SK-N-SH (cell line): ENCODE measurements around the gene OSBP2. TPM values are rescaled to one million over a fixed set of nuclear protein-coding genes. Genes with fewer than 3 reads are reported as not detected.

Experiments
- CTCF ChIA-PET: fragments of 300-600, 350-600 bp; formaldehyde crosslinking; extraction: SDS; loops from one replicate; lab custom pipeline; 2021; lab: Yijun Ruan, JAX
- POLR2A ChIA-PET: fragments of 350-600 bp; sonication (Branson Sonifier 250); formaldehyde crosslinking; extraction: SDS; loops from one replicate; lab custom pipeline; 2020; ENCODE audit warnings: antibody characterized with exemption, inconsistent platforms; lab: Yijun Ruan, JAX
- DNase-seq: peaks from one replicate; pipeline ENCODE4 v3.0.0; 2012
- H2AFZ ChIP-seq: fragments of 200-600 bp; sonication (generic); 2 replicates; pipeline ENCODE4 v1.8.1; 2016; ENCODE audit warnings: antibody characterized with exemption, mild to moderate bottlenecking, low read depth
- H3F3A ChIP-seq: fragments of 200-600 bp; sonication (generic); replicated peaks from 2 replicates; pipeline ENCODE3; 2016; ENCODE audit warnings: antibody characterized with exemption, mild to moderate bottlenecking; ENCODE audit not compliant: insufficient read depth
- H3K27ac ChIP-seq, 2 experiments: fragments of 200-500 bp in 1 of 2; fragments of 200-600 bp in 1 of 2; sonication (Bioruptor generic) in 1 of 2; sonication (generic), shearing (Covaris generic) in 1 of 2; 2 replicates each; pipeline versions ENCODE4 v1.5.1 to v1.6.1; 2014 to 2016; ENCODE audit warnings: low read depth in 2 of 2, inconsistent platforms in 1 of 2, low read length in 1 of 2, mild to moderate bottlenecking in 1 of 2, mixed read lengths in 1 of 2
- H3K27me3 ChIP-seq: fragments of 200-600 bp; sonication (generic), shearing (Covaris generic); 2 replicates; pipeline ENCODE4 v1.6.1; 2016; ENCODE audit warnings: mixed run types; ENCODE audit not compliant: insufficient read depth
- H3K36me3 ChIP-seq, 2 experiments: fragments of 200-500 bp in 1 of 2; fragments of 200-600 bp in 1 of 2; sonication (Bioruptor generic) in 1 of 2; sonication (generic) in 1 of 2; replicated peaks in 1 of 2; 2 replicates each; pipeline versions ENCODE3 to v1.5.1; 2014 to 2016; ENCODE audit warnings: low read length in 1 of 2, mild to moderate bottlenecking in 1 of 2; ENCODE audit not compliant: insufficient read depth in 2 of 2, control insufficient read depth in 1 of 2
- H3K4me1 ChIP-seq, 2 experiments: fragments of 200-500 bp in 1 of 2; fragments of 200-600 bp in 1 of 2; sonication (Bioruptor generic) in 1 of 2; sonication (generic), shearing (Covaris generic) in 1 of 2; 2 replicates each; pipeline versions ENCODE4 v1.5.1 to v1.6.1; 2014 to 2016; ENCODE audit warnings: low read depth in 1 of 2, low read length in 1 of 2, mixed run types in 1 of 2; ENCODE audit not compliant: insufficient read depth in 2 of 2, control insufficient read depth in 1 of 2
- H3K4me2 ChIP-seq: fragments of 200-600 bp; sonication (generic), shearing (Covaris generic); 2 replicates; pipeline ENCODE4 v1.6.1; 2017; ENCODE audit warnings: mixed run types
- H3K4me3 ChIP-seq, 2 experiments: fragments of 200-500 bp in 1 of 2; fragments of 200-600 bp in 1 of 2; sonication (Bioruptor generic) in 1 of 2; sonication (generic), shearing (Covaris generic) in 1 of 2; 2 replicates each; pipeline versions ENCODE4 v1.5.1 to v1.8.1; 2014 to 2016; ENCODE audit warnings: low read depth in 2 of 2, inconsistent platforms in 1 of 2, low read length in 1 of 2, mild to moderate bottlenecking in 1 of 2, mixed read lengths in 1 of 2, moderate library complexity in 1 of 2
- H3K79me2 ChIP-seq: fragments of 200-600 bp; sonication (generic); 2 replicates; pipeline ENCODE4 v1.8.1; 2017; ENCODE audit warnings: mild to moderate bottlenecking; ENCODE audit not compliant: insufficient read depth
- H3K9ac ChIP-seq: fragments of 200-600 bp; sonication (generic); 2 replicates; pipeline ENCODE4 v1.6.1; 2017; ENCODE audit warnings: mixed run types
- H3K9me2 ChIP-seq: fragments of 200-600 bp; sonication (generic); 2 replicates; pipeline ENCODE4 v1.6.1; 2017; ENCODE audit warnings: mixed run types
- H3K9me3 ChIP-seq: fragments of 200-600 bp; sonication (generic); 2 replicates; pipeline ENCODE4 v1.6.1; 2017; ENCODE audit warnings: mixed run types, mild to moderate bottlenecking, moderate library complexity
- H4K20me1 ChIP-seq: fragments of 200-600 bp; sonication (generic); 2 replicates; pipeline ENCODE4 v1.6.1; 2017; ENCODE audit warnings: mild to moderate bottlenecking, mixed run types; ENCODE audit not compliant: insufficient read depth
- CHD2 ChIP-seq: fragments of 150-350 bp; IDR thresholded peaks from 2 replicates; pipeline ENCODE4 v1.6.1; 2018; ENCODE audit warnings: low read length; ENCODE audit not compliant: partially characterized antibody
- FOSL2 ChIP-seq: IDR thresholded peaks from 2 replicates; pipeline ENCODE4 v1.4.0; 2012; ENCODE audit warnings: low read depth, mild to moderate bottlenecking, moderate library complexity, borderline replicate concordance
- FOXJ3 ChIP-seq: sonication (generic); formaldehyde crosslinking; IDR thresholded peaks from 2 replicates; pipeline ENCODE4 v1.5.1; 2020; ENCODE audit warnings: mild to moderate bottlenecking, missing genetic modification reagents
- JUND ChIP-seq: IDR thresholded peaks from 2 replicates; pipeline ENCODE4 v1.4.0; 2012
- MXI1 ChIP-seq: IDR thresholded peaks from 2 replicates; pipeline ENCODE4 v1.6.1; 2012; ENCODE audit warnings: mild to moderate bottlenecking, low read depth, low read length, improper control_type of control experiment
- NFIC ChIP-seq: IDR thresholded peaks from 2 replicates; pipeline ENCODE4 v1.4.0; 2012; ENCODE audit warnings: borderline replicate concordance
- RFX5 ChIP-seq: IDR thresholded peaks from 2 replicates; pipeline ENCODE4 v1.6.1; 2012; ENCODE audit warnings: mild to moderate bottlenecking, improper control_type of control experiment, low read length
- TEAD4 ChIP-seq: IDR thresholded peaks from 2 replicates; pipeline ENCODE4 v1.4.0; 2012; ENCODE audit warnings: mild to moderate bottlenecking, borderline replicate concordance; ENCODE audit not compliant: insufficient read depth
- YY1 ChIP-seq: IDR thresholded peaks from 2 replicates; pipeline ENCODE4 v1.4.0; 2012; ENCODE audit warnings: low read depth, mild to moderate bottlenecking
- WGBS: methylation state at CpG from one replicate; pipeline ENCODE4 v1.1.6; 2017; ENCODE audit warnings: low lambda C conversion rate; 5-methylcytosine and 5-hydroxymethylcytosine counted together
- polyA plus RNA-seq, 3 experiments: library from polyadenylated mRNA; depleted of rRNA; stranded (reverse); fragments of >200 nt; gene quantifications; 2 replicates each; pipeline ENCODE4 v1.2.3, GENCODE V29; 2012
- TF ChIP-seq, protein P1 (sequence below): IDR thresholded peaks from 2 replicates; pipeline ENCODE4 v1.6.1; 2012; ENCODE audit warnings: mild to moderate bottlenecking, low read depth, low read length, moderate library complexity
- TF ChIP-seq, protein P2 (sequence below): IDR thresholded peaks from 2 replicates; pipeline ENCODE4; 2012
- TF ChIP-seq, protein P3 (sequence below): fragments of 150-350 bp; IDR thresholded peaks from 2 replicates; pipeline ENCODE4 v1.6.1; 2017; ENCODE audit warnings: antibody characterized with exemption, low read length, low read depth, borderline replicate concordance
- TF ChIP-seq, protein P4 (sequence below): IDR thresholded peaks from 2 replicates; pipeline ENCODE4 v1.4.0; 2012; ENCODE audit warnings: low read depth

OSBP2 gene
- polyA plus RNA-seq, 1 of the 3 experiments (the other 2 are of a cell fraction): 3.1 TPM

DNA sequence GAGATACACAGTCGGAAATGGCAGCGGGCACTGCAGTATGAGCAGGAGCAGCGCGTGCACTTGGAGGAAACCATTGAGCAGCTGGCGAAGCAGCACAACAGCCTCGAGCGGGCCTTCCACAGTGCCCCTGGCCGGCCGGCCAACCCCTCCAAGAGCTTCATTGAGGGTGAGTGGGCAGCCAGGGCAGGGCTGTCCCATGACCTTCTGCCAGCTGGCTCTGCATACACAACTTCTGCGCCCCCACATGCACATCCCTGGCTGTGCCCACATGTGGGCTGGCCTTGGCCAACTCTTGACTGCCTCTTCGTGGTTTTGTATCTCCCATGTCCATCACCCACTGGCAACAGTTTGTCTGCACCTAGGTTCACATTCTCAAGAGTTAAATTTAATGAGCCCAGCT, 192.8 kb downstream of the OSBP2 start (continued):
- TF ChIP-seq RFX5 (no peak), MXI1 (no peak), NFIC (no peak), FOSL2 (no peak)
- TF ChIP-seq, protein P1, sequence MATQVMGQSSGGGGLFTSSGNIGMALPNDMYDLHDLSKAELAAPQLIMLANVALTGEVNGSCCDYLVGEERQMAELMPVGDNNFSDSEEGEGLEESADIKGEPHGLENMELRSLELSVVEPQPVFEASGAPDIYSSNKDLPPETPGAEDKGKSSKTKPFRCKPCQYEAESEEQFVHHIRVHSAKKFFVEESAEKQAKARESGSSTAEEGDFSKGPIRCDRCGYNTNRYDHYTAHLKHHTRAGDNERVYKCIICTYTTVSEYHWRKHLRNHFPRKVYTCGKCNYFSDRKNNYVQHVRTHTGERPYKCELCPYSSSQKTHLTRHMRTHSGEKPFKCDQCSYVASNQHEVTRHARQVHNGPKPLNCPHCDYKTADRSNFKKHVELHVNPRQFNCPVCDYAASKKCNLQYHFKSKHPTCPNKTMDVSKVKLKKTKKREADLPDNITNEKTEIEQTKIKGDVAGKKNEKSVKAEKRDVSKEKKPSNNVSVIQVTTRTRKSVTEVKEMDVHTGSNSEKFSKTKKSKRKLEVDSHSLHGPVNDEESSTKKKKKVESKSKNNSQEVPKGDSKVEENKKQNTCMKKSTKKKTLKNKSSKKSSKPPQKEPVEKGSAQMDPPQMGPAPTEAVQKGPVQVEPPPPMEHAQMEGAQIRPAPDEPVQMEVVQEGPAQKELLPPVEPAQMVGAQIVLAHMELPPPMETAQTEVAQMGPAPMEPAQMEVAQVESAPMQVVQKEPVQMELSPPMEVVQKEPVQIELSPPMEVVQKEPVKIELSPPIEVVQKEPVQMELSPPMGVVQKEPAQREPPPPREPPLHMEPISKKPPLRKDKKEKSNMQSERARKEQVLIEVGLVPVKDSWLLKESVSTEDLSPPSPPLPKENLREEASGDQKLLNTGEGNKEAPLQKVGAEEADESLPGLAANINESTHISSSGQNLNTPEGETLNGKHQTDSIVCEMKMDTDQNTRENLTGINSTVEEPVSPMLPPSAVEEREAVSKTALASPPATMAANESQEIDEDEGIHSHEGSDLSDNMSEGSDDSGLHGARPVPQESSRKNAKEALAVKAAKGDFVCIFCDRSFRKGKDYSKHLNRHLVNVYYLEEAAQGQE: no peak

DNA sequence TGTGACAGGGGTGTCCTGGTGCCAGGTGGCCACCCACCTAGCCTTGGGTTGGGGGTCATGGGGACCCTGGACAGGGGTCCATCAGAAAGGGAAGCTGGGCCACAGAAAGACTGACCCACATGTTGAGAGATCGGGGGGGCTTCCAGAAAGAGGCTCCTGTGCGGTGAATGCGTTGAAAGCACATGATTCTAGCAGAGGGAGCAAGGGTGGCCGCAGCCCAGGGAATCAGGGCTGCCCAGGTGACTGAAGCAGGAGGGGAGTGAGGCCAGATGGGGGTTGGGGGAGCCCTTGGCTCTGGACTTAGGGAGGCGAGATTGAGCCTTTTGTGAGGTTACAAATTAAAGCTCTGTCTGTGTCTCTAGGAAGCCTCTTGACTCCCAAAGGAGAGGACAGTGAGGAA, 193.2 kb downstream of the OSBP2 start:
- Histone ChIP-seq H3K27me3 (no peaks in the 10 kb centered on the region), H3K4me1 (peaks cover 0 to 3% of the 10 kb centered on the region in 2 experiments; a peak in 1 of 4 replicates), H3K4me2 (no peak overlapping the region), H3K9ac (no peak overlapping the region), H4K20me1 (no peaks in the 10 kb centered on the region), H3K9me3 (no peaks in the 10 kb centered on the region), H3K27ac (no peak overlapping the region), H3K9me2 (no peaks in the 10 kb centered on the region), H2AFZ (no peak overlapping the region), H3F3A (no peaks in the 10 kb centered on the region), H3K4me3 (no peak overlapping the region), H3K79me2 (no peaks in the 10 kb centered on the region), H3K36me3 (no peaks in the 10 kb centered on the region)
- ChIA-PET POLR2A (no interaction called here), CTCF (interaction anchor here (0.9 to 4.1 kb wide), 3 partner anchors 8 to 125 kb away, joined by 3 to 22 read pairs (median 4); no protein-coding TSS in a partner anchor)
- WGBS: 81% methylated on average over 5 of the region's 5 CpGs
- TF ChIP-seq CHD2 (no peak), FOXJ3 (no peak), YY1 (no peak), JUND (no peak), TEAD4 (no peak)
- TF ChIP-seq, protein P2, sequence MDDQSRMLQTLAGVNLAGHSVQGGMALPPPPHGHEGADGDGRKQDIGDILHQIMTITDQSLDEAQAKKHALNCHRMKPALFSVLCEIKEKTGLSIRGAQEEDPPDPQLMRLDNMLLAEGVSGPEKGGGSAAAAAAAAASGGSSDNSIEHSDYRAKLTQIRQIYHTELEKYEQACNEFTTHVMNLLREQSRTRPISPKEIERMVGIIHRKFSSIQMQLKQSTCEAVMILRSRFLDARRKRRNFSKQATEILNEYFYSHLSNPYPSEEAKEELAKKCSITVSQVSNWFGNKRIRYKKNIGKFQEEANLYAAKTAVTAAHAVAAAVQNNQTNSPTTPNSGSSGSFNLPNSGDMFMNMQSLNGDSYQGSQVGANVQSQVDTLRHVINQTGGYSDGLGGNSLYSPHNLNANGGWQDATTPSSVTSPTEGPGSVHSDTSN: no peak
- TF ChIP-seq, protein P3, sequence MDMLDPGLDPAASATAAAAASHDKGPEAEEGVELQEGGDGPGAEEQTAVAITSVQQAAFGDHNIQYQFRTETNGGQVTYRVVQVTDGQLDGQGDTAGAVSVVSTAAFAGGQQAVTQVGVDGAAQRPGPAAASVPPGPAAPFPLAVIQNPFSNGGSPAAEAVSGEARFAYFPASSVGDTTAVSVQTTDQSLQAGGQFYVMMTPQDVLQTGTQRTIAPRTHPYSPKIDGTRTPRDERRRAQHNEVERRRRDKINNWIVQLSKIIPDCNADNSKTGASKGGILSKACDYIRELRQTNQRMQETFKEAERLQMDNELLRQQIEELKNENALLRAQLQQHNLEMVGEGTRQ: no peak
- TF ChIP-seq, protein P4, sequence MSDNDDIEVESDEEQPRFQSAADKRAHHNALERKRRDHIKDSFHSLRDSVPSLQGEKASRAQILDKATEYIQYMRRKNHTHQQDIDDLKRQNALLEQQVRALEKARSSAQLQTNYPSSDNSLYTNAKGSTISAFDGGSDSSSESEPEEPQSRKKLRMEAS: no peak
- peak; percentile 16 for DNase-seq
